ENCODE data around the gene CNTNAP5. TPM values are rescaled to one million over a fixed set of nuclear protein-coding genes. Genes with fewer than 3 reads are reported as not detected.

The CNTNAP5 gene
- total RNA-seq, 2 experiments from 2014 or later = not detected

DNA sequence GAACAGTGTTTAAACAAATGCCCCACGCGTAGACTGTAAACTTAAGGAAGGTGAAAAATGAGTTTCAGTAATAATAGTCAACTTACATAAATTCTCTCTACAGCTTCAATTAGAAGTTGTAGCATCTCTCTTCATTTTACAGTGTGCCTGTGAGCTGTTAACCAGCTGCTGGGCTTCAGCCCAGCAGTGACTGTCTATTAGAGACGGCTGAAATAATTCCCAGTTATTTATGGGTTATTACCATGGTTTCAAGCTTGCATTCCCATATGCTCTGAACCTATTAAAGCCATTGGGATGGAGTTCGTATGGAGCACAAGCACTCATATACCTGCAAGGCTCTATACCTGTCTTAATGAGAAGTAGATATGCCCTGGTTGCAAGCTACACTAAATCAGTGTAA is 501.1 kb downstream of the CNTNAP5 start:
- no peak overlapping the region for H3K27ac Mint-ChIP-seq
- H3K4me1 Mint-ChIP-seq (ENCODE audit: low read depth) = no peaks in the 10 kb centered on the region
- H3K36me3 Mint-ChIP-seq (ENCODE audit: low read depth) = no peaks in the 10 kb centered on the region
- POLR2A ChIA-PET = no interaction called here
- CTCF ChIA-PET = no interaction called here
- no peak for ATAC-seq
- no peaks in the 10 kb centered on the region for H3K27me3 Mint-ChIP-seq
- DNase-seq = no peak
- H3K4me3 Mint-ChIP-seq = no peak overlapping the region
- peaks cover 2% of the 10 kb centered on the region for H3K9me3 Mint-ChIP-seq
- intact Hi-C loops (cut with micrococcal nuclease) = no loop called here
- no peak for TF ChIP-seq CTCF (IDR thresholded peaks at IDR 0.05)

- Mint-ChIP-seq H3K27ac (no peak overlapping the region), H3K9me3 (peaks cover 4% of the 10 kb centered on the region), H3K4me1 (ENCODE audit: low read depth) (no peaks in the 10 kb centered on the region), H3K27me3 (no peaks in the 10 kb centered on the region), H3K4me3 (no peak overlapping the region), H3K36me3 (ENCODE audit: low read depth) (no peaks in the 10 kb centered on the region)
- ATAC-seq (no peak), DNase-seq (no peak)
- CTCF ChIA-PET = no interaction called here
- intact Hi-C loops (cut with micrococcal nuclease) = no loop called here
- POLR2A ChIA-PET = interaction anchor here (0.7 kb wide), 1 partner anchor 16 kb away, joined by 3 read pairs; no protein-coding TSS in a partner anchor
- TF ChIP-seq CTCF (IDR thresholded peaks at IDR 0.05) = no peak
These were observed 505.1 kb downstream of the CNTNAP5 start for GRCh38 chr2:124530203-124530602.

GRCh38 chr2:124533226-124533954 is 508.3 kb downstream of the CNTNAP5 start:
- POLR2A ChIA-PET = no interaction called here
- Mint-ChIP-seq H3K4me1 (ENCODE audit: low read depth) (no peaks in the 10 kb centered on the region), H3K4me3 (no peak overlapping the region), H3K27ac (no peak overlapping the region), H3K9me3 (peaks cover 4% of the 10 kb centered on the region), H3K36me3 (ENCODE audit: low read depth) (no peaks in the 10 kb centered on the region), H3K27me3 (no peaks in the 10 kb centered on the region)
- ATAC-seq (no peak), DNase-seq (no peak)
- intact Hi-C loops (cut with micrococcal nuclease) = no loop called here
- no peak for TF ChIP-seq CTCF (IDR thresholded peaks at IDR 0.05)
- CTCF ChIA-PET = no interaction called here

GRCh38 chr2:124534028-124534427 is 508.9 kb downstream of the CNTNAP5 start:
- intact Hi-C loops (cut with micrococcal nuclease) = no loop called here
- Mint-ChIP-seq H3K4me1 (ENCODE audit: low read depth) (no peaks in the 10 kb centered on the region), H3K27ac (no peak overlapping the region), H3K9me3 (peaks cover 4% of the 10 kb centered on the region), H3K4me3 (no peak overlapping the region), H3K27me3 (no peaks in the 10 kb centered on the region), H3K36me3 (ENCODE audit: low read depth) (no peaks in the 10 kb centered on the region)
- ATAC-seq (no peak), DNase-seq (no peak)
- ChIA-PET CTCF (no interaction called here), POLR2A (no interaction called here)
- no peak for TF ChIP-seq CTCF (IDR thresholded peaks at IDR 0.05)

DNA sequence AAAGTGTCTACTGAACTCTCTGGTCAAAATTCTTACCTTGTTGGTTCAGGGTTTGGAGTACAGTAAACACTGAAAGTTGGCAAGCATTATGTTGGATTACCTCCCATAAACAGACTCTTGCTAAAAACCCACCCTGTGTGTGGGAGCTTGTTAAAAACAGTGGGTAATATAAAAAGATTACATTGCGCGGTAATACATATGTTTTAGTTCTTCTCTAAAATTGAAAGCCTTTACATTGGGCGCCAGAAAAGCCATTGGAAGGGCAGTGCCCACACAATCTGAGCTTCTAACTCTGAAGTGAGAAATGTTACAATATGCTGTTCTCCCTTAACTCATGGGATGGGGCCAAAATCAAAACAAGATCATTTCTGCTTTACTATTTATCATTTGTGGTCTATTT is 510.7 kb downstream of the CNTNAP5 start:
- no peak for TF ChIP-seq CTCF (IDR thresholded peaks at IDR 0.05)
- H3K4me3 Mint-ChIP-seq = no peak overlapping the region
- no peak for ATAC-seq
- H3K36me3 Mint-ChIP-seq (ENCODE audit: low read depth) = no peaks in the 10 kb centered on the region
- intact Hi-C loops (cut with micrococcal nuclease) = no loop called here
- H3K9me3 Mint-ChIP-seq = peaks cover 1% of the 10 kb centered on the region
- CTCF ChIA-PET = no interaction called here
- no peak for DNase-seq
- no peak overlapping the region for H3K27ac Mint-ChIP-seq
- H3K27me3 Mint-ChIP-seq = no peaks in the 10 kb centered on the region
- POLR2A ChIA-PET = no interaction called here
- no peaks in the 10 kb centered on the region for H3K4me1 Mint-ChIP-seq (ENCODE audit: low read depth)

All from activated CD8-positive, alpha-beta T cell treated with anti-CD3 and anti-CD28 coated beads for 36 hours (primary cell).